CD4-positive, CD25-positive, alpha-beta regulatory T cell (primary cell): ENCODE results near the gene CABP5. TPM values are rescaled to one million over a fixed set of nuclear protein-coding genes. Genes with fewer than 3 reads are reported as not detected.
"Not testable (repeated sequence)": the region's sequence is repeated elsewhere in the genome, so short reads cannot be mapped to it uniquely, and the experiment has no call there.

Experiments
- ATAC-seq, 2 donors: fragments of 150-1000 bp; cut with Tn5 transposase; one replicate each; pipeline ENCODE4 v1.10.0; 2021; ENCODE audit warnings: low read depth in 2 of 2, moderate number of reproducible peaks in 2 of 2, moderate library complexity in 1 of 2
- DNase-seq, 3 donors: peaks; one replicate each; pipeline versions ENCODE4 v3.0.0 to v3.0.0-alpha.2; 2012 to 2022; ENCODE audit warnings: mixed read lengths in 1 of 3
- H3K27ac ChIP-seq: one replicate; pipeline ENCODE4 v1.7.0; 2013; ENCODE audit warnings: mild to moderate bottlenecking, low read length; ENCODE audit not compliant: insufficient read depth, poor library complexity, severe bottlenecking
- H3K27me3 ChIP-seq: one replicate; pipeline ENCODE4 v1.7.0; 2013; ENCODE audit warnings: low read length; ENCODE audit not compliant: control insufficient read depth, insufficient read depth
- H3K36me3 ChIP-seq: one replicate; pipeline ENCODE4 v1.7.0; 2013; ENCODE audit warnings: mild to moderate bottlenecking, low read length, moderate library complexity; ENCODE audit not compliant: control insufficient read depth, insufficient read depth
- H3K4me1 ChIP-seq: 2 replicates; pipeline ENCODE4 v1.7.0; 2013; ENCODE audit warnings: mild to moderate bottlenecking, low read length; ENCODE audit not compliant: insufficient read depth, control insufficient read depth, poor library complexity, severe bottlenecking
- H3K4me3 ChIP-seq: one replicate; pipeline ENCODE4 v1.7.0; 2013; ENCODE audit warnings: low read depth, mild to moderate bottlenecking, low read length, moderate library complexity
- H3K9me3 ChIP-seq, 2 experiments: 1 replicate in 1 of 2; 2 replicates in 1 of 2; pipeline ENCODE4 v1.7.0; 2013; ENCODE audit warnings: low read length in 2 of 2, mild to moderate bottlenecking in 1 of 2, moderate library complexity in 1 of 2; ENCODE audit not compliant: control insufficient read depth in 2 of 2
- H3K27ac Mint-ChIP-seq, 3 donors: one replicate each; pipeline ENCODE4 v1.8.0; 2020 to 2022; ENCODE audit warnings: mild to moderate bottlenecking in 3 of 3, mixed read lengths in 3 of 3, moderate library complexity in 2 of 3
- H3K27me3 Mint-ChIP-seq: one replicate; pipeline ENCODE4 v1.8.0; 2022; ENCODE audit warnings: mild to moderate bottlenecking, mixed read lengths
- H3K36me3 Mint-ChIP-seq: one replicate; pipeline ENCODE4 v1.8.0; 2020; ENCODE audit warnings: mixed read lengths
- H3K4me1 Mint-ChIP-seq, 4 donors: one replicate each; pipeline ENCODE4 v1.8.0; 2020 to 2022; ENCODE audit warnings: mixed read lengths in 4 of 4, mild to moderate bottlenecking in 1 of 4
- H3K4me3 Mint-ChIP-seq, 4 donors: one replicate each; pipeline ENCODE4 v1.8.0; 2020 to 2022; ENCODE audit warnings: mild to moderate bottlenecking in 4 of 4, mixed read lengths in 4 of 4, moderate library complexity in 3 of 4
- H3K9me3 Mint-ChIP-seq, 7 donors: one replicate each; pipeline ENCODE4 v1.8.0; 2020 to 2022; ENCODE audit warnings: mixed read lengths in 7 of 7, mild to moderate bottlenecking in 3 of 7, moderate library complexity in 2 of 7
- polyA plus RNA-seq, 4 donors: library from polyadenylated mRNA; unstranded; fragments of 300-500 nt; fragmentation: Illumina TruSeq; gene quantifications; one replicate each; pipeline ENCODE4 v1.2.3, GENCODE V29; 2021
- total RNA-seq: library from RNA; stranded (reverse); gene quantifications from one replicate; pipeline ENCODE4 v1.2.3, GENCODE V29; 2022

CABP5 gene
- total and polyA plus RNA-seq, 5 donors from 2014 or later, result 0.32 TPM; not detected in 4

- H3K27me3 Mint-ChIP-seq, H3K36me3 ChIP-seq, H3K36me3 Mint-ChIP-seq, H3K27ac ChIP-seq, H3K27ac Mint-ChIP-seq, H3K9me3 ChIP-seq, DNase-seq, H3K4me1 ChIP-seq, ATAC-seq, H3K4me3 Mint-ChIP-seq, H3K9me3 Mint-ChIP-seq, H3K4me3 ChIP-seq, H3K4me1 Mint-ChIP-seq, H3K27me3 ChIP-seq: not testable (repeated sequence)
Observed at GRCh38 chr19:48070177-48070769, 26.4 kb upstream of the CABP5 start.

GRCh38 chr19:48069435-48069834 lies 25.6 kb upstream of the CABP5 start:
- no peak for ATAC-seq

GRCh38 chr19:48064509-48064908 lies 20.6 kb upstream of the CABP5 start:
- no peak overlapping the region for H3K4me3 Mint-ChIP-seq
- no peaks in the 10 kb centered on the region for H3K9me3 Mint-ChIP-seq
- peaks cover 0 to 2% (median 0%) of the 10 kb centered on the region in 4 donors for H3K4me1 Mint-ChIP-seq
- H3K27ac Mint-ChIP-seq, result no peak overlapping the region
- H3K9me3 ChIP-seq, result no peaks in the 10 kb centered on the region
- DNase-seq (no peak), ATAC-seq (no peak)
- H3K27me3 Mint-ChIP-seq, result no peaks in the 10 kb centered on the region
- no peaks in the 10 kb centered on the region for H3K36me3 ChIP-seq
- H3K4me1 ChIP-seq, result no peaks in the 10 kb centered on the region
- no peak overlapping the region for H3K27ac ChIP-seq
- H3K27me3 ChIP-seq, result no peaks in the 10 kb centered on the region
- H3K4me3 ChIP-seq, result no peak overlapping the region
- no peaks in the 10 kb centered on the region for H3K36me3 Mint-ChIP-seq

More at GRCh38 chr19:48069435-48069834, 25.6 kb upstream of the CABP5 start:
- no peaks in the 10 kb centered on the region for H3K36me3 ChIP-seq
- Mint-ChIP-seq H3K4me3 (no peak overlapping the region), H3K4me1 (no peaks in the 10 kb centered on the region), H3K36me3 (no peaks in the 10 kb centered on the region), H3K27ac (no peak overlapping the region), H3K27me3 (no peaks in the 10 kb centered on the region), H3K9me3 (peaks cover 0 to 2% (median 0%) of the 10 kb centered on the region in 7 donors)
- DNase-seq, result no peak
- H3K4me1 ChIP-seq, result no peaks in the 10 kb centered on the region
- H3K27ac ChIP-seq, result no peak overlapping the region
- H3K27me3 ChIP-seq, result no peaks in the 10 kb centered on the region
- H3K9me3 ChIP-seq, result no peaks in the 10 kb centered on the region
- no peak overlapping the region for H3K4me3 ChIP-seq

- H3K4me1 Mint-ChIP-seq, result peaks cover 0 to 2% (median 0%) of the 10 kb centered on the region in 4 donors
- no peak overlapping the region for H3K27ac ChIP-seq
- H3K27me3 Mint-ChIP-seq, result no peaks in the 10 kb centered on the region
- H3K9me3 Mint-ChIP-seq, result no peaks in the 10 kb centered on the region
- H3K4me3 Mint-ChIP-seq, result no peak overlapping the region
- H3K27ac Mint-ChIP-seq, result no peak overlapping the region
- no peaks in the 10 kb centered on the region for H3K9me3 ChIP-seq
- H3K36me3 ChIP-seq, result no peaks in the 10 kb centered on the region
- H3K27me3 ChIP-seq, result no peaks in the 10 kb centered on the region
- ATAC-seq, result no peak
- H3K36me3 Mint-ChIP-seq, result no peaks in the 10 kb centered on the region
- DNase-seq, result no peak
- H3K4me3 ChIP-seq, result no peak overlapping the region
- H3K4me1 ChIP-seq, result no peaks in the 10 kb centered on the region
Observed at GRCh38 chr19:48061401-48062344, 17.8 kb upstream of the CABP5 start.

GRCh38 chr19:48060381-48060780 lies 16.5 kb upstream of the CABP5 start:
- no peak for DNase-seq
- no peaks in the 10 kb centered on the region for H3K36me3 ChIP-seq
- ATAC-seq, result no peak
- peaks cover 0 to 2% (median 0%) of the 10 kb centered on the region in 4 donors for H3K4me1 Mint-ChIP-seq
- no peak overlapping the region for H3K4me3 ChIP-seq
- no peaks in the 10 kb centered on the region for H3K27me3 ChIP-seq
- no peaks in the 10 kb centered on the region for H3K27me3 Mint-ChIP-seq
- no peak overlapping the region for H3K27ac Mint-ChIP-seq
- H3K9me3 ChIP-seq, result no peaks in the 10 kb centered on the region
- no peaks in the 10 kb centered on the region for H3K4me1 ChIP-seq
- no peak overlapping the region for H3K4me3 Mint-ChIP-seq
- H3K36me3 Mint-ChIP-seq, result no peaks in the 10 kb centered on the region
- no peak overlapping the region for H3K27ac ChIP-seq
- no peaks in the 10 kb centered on the region for H3K9me3 Mint-ChIP-seq

- H3K27ac ChIP-seq, result no peak overlapping the region
Observed at GRCh38 chr19:48059331-48059730, 15.5 kb upstream of the CABP5 start.

GRCh38 chr19:48053856-48054255 lies 10.0 kb upstream of the CABP5 start:
- Mint-ChIP-seq H3K27ac (no peak overlapping the region), H3K36me3 (no peaks in the 10 kb centered on the region), H3K4me3 (no peak overlapping the region), H3K27me3 (peaks cover 6% of the 10 kb centered on the region), H3K4me1 (no peaks in the 10 kb centered on the region), H3K9me3 (peaks cover 0 to 5% (median 0%) of the 10 kb centered on the region in 7 donors)
- no peaks in the 10 kb centered on the region for H3K9me3 ChIP-seq
- no peak overlapping the region for H3K27ac ChIP-seq
- no peaks in the 10 kb centered on the region for H3K36me3 ChIP-seq
- no peak overlapping the region for H3K4me3 ChIP-seq
- no peak for DNase-seq
- ATAC-seq, result no peak
- no peaks in the 10 kb centered on the region for H3K27me3 ChIP-seq
- no peaks in the 10 kb centered on the region for H3K4me1 ChIP-seq

More at GRCh38 chr19:48059331-48059730, 15.5 kb upstream of the CABP5 start:
- peaks cover 0 to 2% (median 0%) of the 10 kb centered on the region in 4 donors for H3K4me1 Mint-ChIP-seq
- no peak for ATAC-seq
- H3K36me3 Mint-ChIP-seq, result no peaks in the 10 kb centered on the region
- no peaks in the 10 kb centered on the region for H3K4me1 ChIP-seq
- no peak overlapping the region for H3K4me3 ChIP-seq
- no peaks in the 10 kb centered on the region for H3K9me3 ChIP-seq
- H3K27ac Mint-ChIP-seq, result no peak overlapping the region
- no peaks in the 10 kb centered on the region for H3K36me3 ChIP-seq
- DNase-seq, result no peak
- no peak overlapping the region for H3K4me3 Mint-ChIP-seq
- H3K9me3 Mint-ChIP-seq, result no peaks in the 10 kb centered on the region
- no peaks in the 10 kb centered on the region for H3K27me3 ChIP-seq
- no peaks in the 10 kb centered on the region for H3K27me3 Mint-ChIP-seq
